Upper lobe of left lung (tissue), 4 donors: ENCODE results near the gene SMOC2.

Experiments
- CTCF ChIP-seq, 6 experiments: fragments of 450-650 bp in 4 of 6; fragments of 200-600 bp in 2 of 6; sonication (generic) in 2 of 6; IDR thresholded peaks; one replicate each; pipeline ENCODE4 v1.5.1; 2016 to 2019; ENCODE audit warnings: antibody characterized with exemption in 6 of 6
- POLR2AphosphoS5 ChIP-seq, 2 donors: sonication (generic); formaldehyde crosslinking; IDR thresholded peaks; one replicate each; pipeline ENCODE4 v1.5.1; 2017; ENCODE audit warnings: antibody characterized with exemption in 2 of 2

DNA sequence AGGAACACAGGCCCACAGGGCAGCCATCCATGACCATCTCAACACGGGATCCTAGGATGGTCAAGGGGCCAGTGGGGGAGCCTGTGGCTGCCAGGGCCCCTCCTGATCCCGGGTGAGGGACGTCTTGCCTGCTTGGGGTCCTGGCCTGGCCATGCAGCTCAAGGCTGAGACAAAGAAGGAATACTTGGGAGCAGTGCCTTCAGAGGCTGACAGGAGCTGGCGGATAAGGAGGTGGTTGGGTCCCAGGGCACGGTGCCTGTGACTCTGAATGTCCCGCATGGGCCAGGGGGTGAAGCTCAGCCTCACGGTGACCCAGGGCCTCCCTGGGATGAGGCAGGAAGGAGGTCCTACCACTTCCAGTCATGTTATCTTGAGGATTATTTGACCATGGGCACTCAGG is 95.2 kb downstream of the SMOC2 start:
- TF ChIP-seq POLR2AphosphoS5 (IDR thresholded peaks at IDR 0.05): no peak
- no peak for TF ChIP-seq CTCF (IDR thresholded peaks at IDR 0.05)
